OCI-LY7 (cell line): ENCODE data around the gene FAM156B. TPM values are rescaled to one million over a fixed set of nuclear protein-coding genes. Genes with fewer than 3 reads are reported as not detected.
"Not testable (repeated sequence)": the region's sequence is repeated elsewhere in the genome, so short reads cannot be mapped to it uniquely, and the experiment has no call there.

ENCODE experiments used
- BruUV-seq: library from RNA; stranded (reverse); fragments of 400-500 nt; replicated peaks from 2 replicates; lab custom pipeline; 2021; lab: Mats Ljungman, UMichigan
- CTCF ChIA-PET: fragments of 300-600 bp; sonication (Branson Sonifier 250); formaldehyde crosslinking; loops from one replicate; lab custom pipeline; 2022; ENCODE audit warnings: antibody characterized with exemption; ENCODE audit not compliant: unreplicated experiment; lab: Charles Lee
- POLR2A ChIA-PET: fragments of 300-600 bp; sonication (Branson Sonifier 250); formaldehyde crosslinking; loops from one replicate; lab custom pipeline; 2022; ENCODE audit warnings: antibody characterized with exemption; lab: Charles Lee
- DNase-seq: peaks from one replicate; pipeline ENCODE4 v3.0.0-alpha.2; 2015; ENCODE audit warnings: low spot score
- H2AFZ ChIP-seq: fragments of 200-600 bp; sonication (generic), shearing (Covaris generic); 2 replicates; pipeline ENCODE4 v1.6.1; 2014; ENCODE audit warnings: mild to moderate bottlenecking, antibody characterized with exemption, low read length, moderate library complexity
- H3K27ac ChIP-seq: fragments of 200-600 bp; sonication (generic); 2 replicates; pipeline ENCODE4 v1.5.1; 2014; ENCODE audit warnings: mixed run types, low read depth, mild to moderate bottlenecking, moderate library complexity, low read length, inconsistent platforms; ENCODE audit not compliant: poor library complexity, severe bottlenecking
- H3K36me3 ChIP-seq: fragments of 200-600 bp; sonication (generic); 2 replicates; pipeline ENCODE4 v1.6.1; 2014; ENCODE audit warnings: mild to moderate bottlenecking, antibody characterized with exemption, low read length, moderate library complexity, mixed read lengths; ENCODE audit not compliant: insufficient read depth
- H3K4me1 ChIP-seq: fragments of 200-600 bp; sonication (generic); 2 replicates; pipeline ENCODE4 v1.5.1; 2014; ENCODE audit warnings: mild to moderate bottlenecking, low read length; ENCODE audit not compliant: insufficient read depth, poor library complexity, severe bottlenecking
- H3K4me2 ChIP-seq: fragments of 200-600 bp; sonication (generic); 2 replicates; pipeline ENCODE4 v1.6.1; 2014; ENCODE audit warnings: mild to moderate bottlenecking, low read length
- H3K4me3 ChIP-seq: fragments of 200-600 bp; sonication (generic); 2 replicates; pipeline ENCODE4 v1.5.1; 2014; ENCODE audit warnings: mild to moderate bottlenecking, low read depth, low read length; ENCODE audit not compliant: poor library complexity, severe bottlenecking
- H3K79me2 ChIP-seq: fragments of 200-600 bp; sonication (generic); 2 replicates; pipeline ENCODE4 v1.6.1; 2016; ENCODE audit warnings: low read depth, mild to moderate bottlenecking, low read length, moderate library complexity, mixed read lengths; ENCODE audit not compliant: insufficient read depth
- H3K9me2 ChIP-seq: fragments of 200-600 bp; sonication (generic); 2 replicates; pipeline ENCODE4 v1.6.1; 2016; ENCODE audit warnings: mild to moderate bottlenecking, low read length, mixed read lengths; ENCODE audit not compliant: insufficient read depth
- H3K9me3 ChIP-seq: fragments of 200-600 bp; sonication (generic); 2 replicates; pipeline ENCODE4 v1.6.1; 2014; ENCODE audit warnings: mild to moderate bottlenecking, mixed run types, low read length, mixed read lengths
- H4K20me1 ChIP-seq: fragments of 200-600 bp; sonication (generic); 2 replicates; pipeline ENCODE4 v1.6.1; 2014; ENCODE audit warnings: mild to moderate bottlenecking, antibody characterized with exemption, low read length, moderate library complexity, mixed read lengths; ENCODE audit not compliant: insufficient read depth
- intact Hi-C: fragments of 100-400 bp; cut with micrococcal nuclease; formaldehyde crosslinking; loops from one replicate; pipeline ENCODE4 v1.10.0; 2022; ENCODE audit not compliant: unreplicated experiment
- total RNA-seq, 2 experiments: library from RNA; depleted of rRNA in 1 of 2; stranded (reverse); fragments of >200 nt in 1 of 2; shearing (Covaris generic) in 1 of 2; gene quantifications; 2 replicates each; pipeline ENCODE4 v1.2.3, GENCODE V29; 2014 to 2022

FAM156B gene
- total RNA-seq, 2 experiments from 2014 or later: 12.6 to 27.4 TPM

DNA sequence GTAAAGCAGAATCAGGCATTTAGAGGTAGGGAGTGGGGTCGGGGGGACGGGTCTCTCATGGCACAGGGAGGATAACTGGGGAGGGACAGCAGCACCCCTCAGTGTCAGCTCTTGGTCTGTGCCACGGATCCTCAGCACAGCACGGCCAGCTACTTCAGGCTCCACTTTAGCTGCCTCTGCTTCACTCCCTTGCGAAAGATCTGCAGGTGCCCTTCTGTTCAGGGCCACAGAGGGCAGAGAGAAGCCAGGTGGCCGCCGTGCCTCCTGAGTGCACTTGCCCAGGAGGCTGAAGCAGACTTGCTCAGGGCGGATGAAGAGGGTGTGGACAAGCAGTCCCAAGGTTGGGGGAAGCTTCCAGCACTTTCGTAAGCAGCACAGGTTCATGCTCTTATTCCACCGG, 9.7 kb upstream of the FAM156B start:
- H2AFZ ChIP-seq, H3K9me2 ChIP-seq, H3K4me3 ChIP-seq, CTCF ChIA-PET, H3K9me3 ChIP-seq, H4K20me1 ChIP-seq, H3K79me2 ChIP-seq, POLR2A ChIA-PET, H3K4me1 ChIP-seq, BruUV-seq, DNase-seq, H3K4me2 ChIP-seq, intact Hi-C loops, H3K27ac ChIP-seq, H3K36me3 ChIP-seq: not testable (repeated sequence)

DNA sequence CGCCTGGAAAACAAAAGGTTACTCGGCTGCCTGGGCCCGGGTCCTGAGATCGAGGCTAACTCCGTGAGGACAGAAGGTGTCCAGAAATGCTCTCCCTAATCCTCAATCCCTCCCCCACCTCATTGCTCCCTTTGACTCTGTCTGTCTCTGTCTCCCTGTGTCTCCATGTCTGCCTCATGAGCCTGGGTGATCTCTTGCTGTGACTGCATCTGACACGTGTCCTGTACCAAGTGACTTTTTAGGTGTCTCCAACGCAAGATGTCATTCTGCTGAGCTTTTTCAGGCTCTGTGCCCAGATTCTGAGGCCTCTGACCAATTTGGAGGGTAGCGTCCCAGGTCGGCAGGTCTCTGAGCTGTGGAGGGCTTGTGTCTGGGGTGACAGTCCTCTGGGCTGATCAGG, 9.0 kb upstream of the FAM156B start:
- H3K9me3 ChIP-seq, H3K27ac ChIP-seq, POLR2A ChIA-PET, BruUV-seq, H3K4me2 ChIP-seq, H3K4me3 ChIP-seq, intact Hi-C loops, CTCF ChIA-PET, H3K36me3 ChIP-seq, H3K79me2 ChIP-seq, H3K9me2 ChIP-seq, DNase-seq, H2AFZ ChIP-seq, H3K4me1 ChIP-seq, H4K20me1 ChIP-seq: not testable (repeated sequence)

DNA sequence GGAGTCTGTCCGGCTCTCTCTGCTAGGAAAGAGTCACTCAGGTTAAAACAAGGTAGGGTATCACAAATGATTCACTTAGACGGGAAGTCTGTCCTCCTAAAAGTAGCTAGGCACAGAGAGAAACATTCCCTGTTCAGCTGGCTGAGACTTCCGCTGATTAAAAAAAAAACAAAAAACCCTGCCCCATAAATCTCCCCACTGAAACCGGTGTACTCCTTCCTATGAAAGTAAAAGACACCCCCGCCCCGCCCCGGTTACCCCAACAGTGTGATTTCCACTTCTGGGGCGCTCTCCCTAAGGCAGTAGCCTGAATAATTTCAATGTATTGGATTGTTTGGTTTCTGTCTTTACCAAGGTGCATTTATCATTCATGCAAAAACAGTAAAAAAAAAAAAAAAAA, 692 bp upstream of the FAM156B start:
- POLR2A ChIA-PET, H3K9me2 ChIP-seq, intact Hi-C loops, BruUV-seq, CTCF ChIA-PET, H2AFZ ChIP-seq, H3K27ac ChIP-seq, H3K9me3 ChIP-seq, H4K20me1 ChIP-seq, H3K4me3 ChIP-seq, H3K4me1 ChIP-seq, H3K36me3 ChIP-seq, DNase-seq, H3K4me2 ChIP-seq, H3K79me2 ChIP-seq: not testable (repeated sequence)

DNA sequence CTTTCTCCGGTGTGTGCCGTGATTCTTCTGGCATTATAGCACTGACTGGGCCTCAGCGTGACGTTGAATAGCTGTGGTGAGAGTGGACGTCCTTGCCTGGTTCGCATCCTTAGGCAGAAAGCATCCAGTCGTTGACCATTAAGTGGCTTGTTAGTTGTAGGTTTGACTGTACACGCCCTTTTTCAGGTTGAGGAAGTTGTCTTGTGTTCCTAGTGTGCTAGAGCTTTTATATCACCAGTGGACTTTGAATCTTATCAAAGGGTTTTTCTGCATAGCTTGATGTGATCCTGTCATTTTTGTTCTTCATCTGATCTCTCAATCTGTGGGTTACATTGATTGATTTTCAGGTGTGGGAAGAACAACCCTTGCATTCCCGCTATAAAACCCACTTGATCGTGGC, 8.4 kb downstream of the FAM156B start:
- POLR2A ChIA-PET, DNase-seq, BruUV-seq: not testable (repeated sequence)

DNA sequence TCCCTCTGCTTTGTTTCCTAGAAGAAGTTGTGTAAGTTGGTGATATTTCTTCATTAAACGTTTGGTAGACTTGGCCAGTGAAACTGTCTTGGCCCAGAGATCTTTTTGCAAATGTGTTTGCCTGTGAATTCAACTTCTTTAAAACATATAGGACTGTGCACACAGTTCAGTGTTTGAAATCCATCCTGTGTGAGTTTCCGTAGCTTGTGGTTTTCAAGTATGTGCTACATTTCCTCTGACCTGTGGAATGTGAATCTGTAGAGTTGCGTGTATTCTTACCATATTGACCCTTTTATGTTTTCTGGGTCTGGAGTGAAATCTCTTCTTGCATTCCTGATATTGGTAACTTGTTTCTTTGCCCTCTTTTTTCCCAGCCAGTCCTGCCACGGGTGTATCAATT, 8.9 kb downstream of the FAM156B start:
- H3K4me2 ChIP-seq, H3K79me2 ChIP-seq, BruUV-seq, H3K27ac ChIP-seq, POLR2A ChIA-PET, H3K36me3 ChIP-seq, H4K20me1 ChIP-seq, H3K4me1 ChIP-seq, H2AFZ ChIP-seq, H3K9me3 ChIP-seq, H3K9me2 ChIP-seq, CTCF ChIA-PET, H3K4me3 ChIP-seq, DNase-seq, intact Hi-C loops: not testable (repeated sequence)

More for the DNA sequence above, 8.4 kb downstream of the FAM156B start:
- intact Hi-C loops, H3K4me2 ChIP-seq, H3K4me3 ChIP-seq, H2AFZ ChIP-seq, H3K79me2 ChIP-seq, H3K4me1 ChIP-seq, CTCF ChIA-PET, H3K9me3 ChIP-seq, H3K27ac ChIP-seq, H3K36me3 ChIP-seq, H4K20me1 ChIP-seq, H3K9me2 ChIP-seq: not testable (repeated sequence)

DNA sequence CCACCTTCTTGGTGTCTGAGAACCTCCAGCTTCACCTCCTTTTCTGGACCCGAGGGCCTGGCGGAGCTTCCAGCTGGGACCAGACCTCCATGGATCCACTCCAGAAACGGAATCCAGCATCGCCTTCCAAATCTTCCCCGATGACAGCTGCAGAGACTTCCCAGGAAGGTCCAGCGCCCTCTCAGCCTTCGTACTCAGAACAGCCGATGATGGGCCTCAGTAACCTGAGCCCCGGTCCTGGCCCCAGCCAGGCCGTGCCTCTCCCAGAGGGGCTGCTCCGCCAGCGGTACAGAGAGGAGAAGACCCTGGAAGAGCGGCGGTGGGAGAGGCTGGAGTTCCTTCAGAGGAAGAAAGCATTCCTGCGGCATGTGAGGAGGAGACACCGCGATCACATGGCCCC, 10.0 kb downstream of the FAM156B start:
- H3K36me3 ChIP-seq, H3K4me2 ChIP-seq, intact Hi-C loops, H3K4me3 ChIP-seq, BruUV-seq, H3K9me2 ChIP-seq, CTCF ChIA-PET, H3K27ac ChIP-seq, H3K9me3 ChIP-seq, H4K20me1 ChIP-seq, H3K4me1 ChIP-seq, POLR2A ChIA-PET, DNase-seq, H2AFZ ChIP-seq, H3K79me2 ChIP-seq: not testable (repeated sequence)

DNA sequence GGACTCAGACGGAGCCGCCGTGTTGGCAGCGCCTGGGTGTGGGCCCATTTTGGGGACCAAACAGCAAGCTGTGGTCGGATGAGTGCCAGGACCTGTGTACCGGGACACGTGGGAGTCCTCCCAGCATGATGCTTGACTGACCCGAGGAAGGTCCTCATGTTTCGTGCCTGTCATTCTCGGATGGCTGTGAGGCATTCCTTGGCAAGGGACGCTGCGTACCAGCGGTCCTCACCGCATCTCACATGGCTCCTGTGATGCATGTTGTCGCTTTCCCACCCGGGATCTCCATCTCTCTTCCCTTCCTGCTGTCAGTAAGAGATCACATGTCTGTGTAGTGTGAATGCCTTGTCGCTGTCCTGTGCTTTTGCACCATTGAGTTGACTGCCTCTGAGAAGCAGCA, 10.8 kb downstream of the FAM156B start:
- H3K4me1 ChIP-seq, H3K4me2 ChIP-seq, H3K79me2 ChIP-seq, H4K20me1 ChIP-seq, POLR2A ChIA-PET, H3K27ac ChIP-seq, H3K36me3 ChIP-seq, BruUV-seq, H3K9me2 ChIP-seq, H3K4me3 ChIP-seq, DNase-seq, CTCF ChIA-PET, H2AFZ ChIP-seq, intact Hi-C loops, H3K9me3 ChIP-seq: not testable (repeated sequence)
